CD14-positive monocyte (primary cell): ENCODE measurements around the gene HIVEP3. TPM values are rescaled to one million over a fixed set of nuclear protein-coding genes. Genes with fewer than 3 reads are reported as not detected.

Source experiments
- DNase-seq, 3 donors: peaks; one replicate each; pipeline ENCODE4 v3.0.0-alpha.2; 2011 to 2022
- H2AFZ ChIP-seq: 2 replicates; pipeline ENCODE4 v1.6.0; 2012; ENCODE audit warnings: mild to moderate bottlenecking, low read depth, low read length, inconsistent platforms; ENCODE audit not compliant: insufficient read depth, poor library complexity, severe bottlenecking
- H3K27ac ChIP-seq, 2 donors: 1 replicate in 1 of 2; 2 replicates in 1 of 2; pipeline ENCODE4 v1.5.1; 2012 to 2013; ENCODE audit warnings: low read length in 2 of 2, control low read depth in 1 of 2, inconsistent platforms in 1 of 2, low read depth in 1 of 2, mild to moderate bottlenecking in 1 of 2
- H3K27me3 ChIP-seq, 2 donors: one replicate each; pipeline versions ENCODE4 v1.6.0 to v1.6.1; 2011 to 2013; ENCODE audit warnings: low read length in 2 of 2; ENCODE audit not compliant: control insufficient read depth in 2 of 2, insufficient read depth in 2 of 2
- H3K36me3 ChIP-seq, 2 donors: replicated peaks in 1 of 2; 1 replicate in 1 of 2; 2 replicates in 1 of 2; pipeline versions ENCODE4 v1.5.1 to v1.6.1; 2012 to 2013; ENCODE audit warnings: low read length in 2 of 2, control low read depth in 1 of 2, inconsistent platforms in 1 of 2, mild to moderate bottlenecking in 1 of 2; ENCODE audit not compliant: insufficient read depth in 2 of 2, control insufficient read depth in 1 of 2
- H3K4me1 ChIP-seq, 2 donors: 1 replicate in 1 of 2; 2 replicates in 1 of 2; pipeline versions ENCODE4 v1.5.1 to v1.6.1; 2012 to 2013; ENCODE audit warnings: low read length in 2 of 2, control low read depth in 1 of 2, inconsistent platforms in 1 of 2, mild to moderate bottlenecking in 1 of 2, moderate library complexity in 1 of 2; ENCODE audit not compliant: insufficient read depth in 2 of 2, control insufficient read depth in 1 of 2
- H3K4me2 ChIP-seq: replicated peaks from 2 replicates; pipeline ENCODE3; 2012; ENCODE audit warnings: low read length, moderate library complexity, mild to moderate bottlenecking; ENCODE audit not compliant: poor library complexity, severe bottlenecking; ENCODE audit errors: extremely low read depth
- H3K4me3 ChIP-seq, 3 experiments: fragments of 200-600 bp in 1 of 3; sonication (generic) in 1 of 3; replicated peaks in 1 of 3; 1 replicate in 2 of 3; 2 replicates in 1 of 3; pipeline ENCODE4 v1.5.1; 2011 to 2013; ENCODE audit warnings: low read length in 3 of 3, mild to moderate bottlenecking in 3 of 3, control low read depth in 2 of 3, low read depth in 2 of 3, inconsistent platforms in 1 of 3, moderate library complexity in 1 of 3
- H3K79me2 ChIP-seq: 2 replicates; pipeline ENCODE4 v1.6.0; 2012; ENCODE audit warnings: mild to moderate bottlenecking, control low read depth, inconsistent platforms, low read length, moderate library complexity; ENCODE audit not compliant: insufficient read depth
- H3K9ac ChIP-seq: 2 replicates; pipeline ENCODE4 v1.6.0; 2017; ENCODE audit warnings: low read length, mild to moderate bottlenecking; ENCODE audit not compliant: insufficient read depth, poor library complexity, severe bottlenecking
- H3K9me3 ChIP-seq, 2 donors: replicated peaks in 1 of 2; 1 replicate in 1 of 2; 2 replicates in 1 of 2; pipeline versions ENCODE4 v1.5.1 to v1.6.1; 2012 to 2013; ENCODE audit warnings: low read length in 2 of 2, control low read depth in 1 of 2; ENCODE audit not compliant: control insufficient read depth in 1 of 2, insufficient read depth in 1 of 2
- H4K20me1 ChIP-seq: 2 replicates; pipeline ENCODE4 v1.6.0; 2012; ENCODE audit warnings: mild to moderate bottlenecking, low read length, control low read depth, moderate library complexity; ENCODE audit not compliant: insufficient read depth
- H3K27ac Mint-ChIP-seq, 7 donors: one replicate each; pipeline ENCODE4 v1.8.0; 2020; ENCODE audit warnings: mild to moderate bottlenecking in 7 of 7, mixed read lengths in 7 of 7, moderate library complexity in 6 of 7, inconsistent platforms in 2 of 7
- H3K27me3 Mint-ChIP-seq, 3 donors: one replicate each; pipeline ENCODE4 v1.8.0; 2021 to 2022; ENCODE audit warnings: low read depth in 3 of 3, mild to moderate bottlenecking in 3 of 3, mixed read lengths in 3 of 3, moderate library complexity in 3 of 3, inconsistent platforms in 1 of 3
- H3K36me3 Mint-ChIP-seq, 2 donors: one replicate each; pipeline ENCODE4 v1.8.0; 2020; ENCODE audit warnings: mixed read lengths in 2 of 2, inconsistent platforms in 1 of 2, mild to moderate bottlenecking in 1 of 2
- H3K4me1 Mint-ChIP-seq: one replicate; pipeline ENCODE4 v1.8.0; 2020; ENCODE audit warnings: mild to moderate bottlenecking, mixed read lengths
- H3K4me3 Mint-ChIP-seq, 2 donors: one replicate each; pipeline ENCODE4 v1.8.0; 2020; ENCODE audit warnings: mild to moderate bottlenecking in 2 of 2, mixed read lengths in 2 of 2, moderate library complexity in 1 of 2
- H3K9me3 Mint-ChIP-seq, 7 donors: one replicate each; pipeline ENCODE4 v1.8.0; 2020 to 2022; ENCODE audit warnings: mixed read lengths in 7 of 7, mild to moderate bottlenecking in 6 of 7, moderate library complexity in 6 of 7, inconsistent platforms in 2 of 7
- WGBS: methylation state at CpG from one replicate; pipeline ENCODE4 v1.1.5; 2013; ENCODE audit warnings: missing lambda C conversion rate; ENCODE audit not compliant: insufficient coverage; 5-methylcytosine and 5-hydroxymethylcytosine counted together
- intact Hi-C, 2 donors: fragments of 100-400 bp; cut with micrococcal nuclease; formaldehyde crosslinking; loops; one replicate each; pipeline versions ENCODE4 v1.15.0 to v1.15.1; 2023
- polyA plus RNA-seq, 3 donors: library from polyadenylated mRNA; depleted of rRNA in 1 of 3; unstranded in 2 of 3; stranded (reverse) in 1 of 3; fragments of 300-500 nt in 2 of 3; fragments of >200 nt in 1 of 3; fragmentation: Illumina TruSeq in 2 of 3; gene quantifications; 1 replicate in 2 of 3; 2 replicates in 1 of 3; pipeline ENCODE4 v1.2.3, GENCODE V29; 2012 to 2021
- TF ChIP-seq, protein P1 (sequence below): fragments of 200-600 bp; IDR thresholded peaks from one replicate; pipeline ENCODE4 v1.8.0; 2022; ENCODE audit warnings: antibody characterized with exemption, mild to moderate bottlenecking

The HIVEP3 gene
- polyA plus RNA-seq, 3 donors, result 1.2 to 3.7 (median 1.8) TPM

DNA sequence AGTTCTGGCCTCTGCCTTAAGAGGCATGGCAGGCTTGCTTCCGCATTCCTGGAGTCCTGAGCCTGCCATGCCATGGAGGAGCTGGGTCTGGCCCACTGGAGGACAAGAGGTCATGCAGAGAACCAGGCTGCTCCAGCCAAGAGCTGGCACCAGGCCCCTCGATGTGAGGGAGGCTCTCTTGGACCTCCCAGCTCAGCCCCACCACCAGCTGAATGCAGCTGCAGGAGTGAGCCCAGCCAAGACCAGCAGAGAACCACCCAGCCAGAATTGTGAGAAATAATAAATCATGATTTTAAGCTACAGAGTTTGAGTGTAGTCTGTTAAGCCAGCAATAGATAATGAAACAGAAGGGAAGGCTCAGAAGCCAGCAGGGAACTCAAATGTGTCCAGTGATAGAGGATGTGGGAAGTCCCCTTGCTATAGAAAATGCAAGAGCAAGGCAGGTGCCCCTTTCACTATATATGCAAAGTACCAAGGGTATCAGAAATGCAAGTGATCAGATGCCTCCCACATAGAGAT lies 118.4 kb downstream of the HIVEP3 start:
- H3K36me3 ChIP-seq, result no peaks in the 10 kb centered on the region
- H3K27me3 Mint-ChIP-seq, result no peaks in the 10 kb centered on the region
- H3K4me1 Mint-ChIP-seq, result peaks cover 67% of the 10 kb centered on the region
- H3K4me3 ChIP-seq, result no peak overlapping the region
- WGBS, result 82% methylated on average over 1 of the region's 2 CpGs
- H3K9me3 Mint-ChIP-seq, result peaks cover 0 to 4% (median 0%) of the 10 kb centered on the region in 7 donors
- H3K4me2 ChIP-seq, result peak overlapping the region; percentile 35
- no peaks in the 10 kb centered on the region for H3K27me3 ChIP-seq
- no peaks in the 10 kb centered on the region for H3K9me3 ChIP-seq
- no peak overlapping the region for H3K9ac ChIP-seq
- peak overlapping the region in 1 of 2 donors; percentile 57 for H3K27ac ChIP-seq
- TF ChIP-seq, protein P1, sequence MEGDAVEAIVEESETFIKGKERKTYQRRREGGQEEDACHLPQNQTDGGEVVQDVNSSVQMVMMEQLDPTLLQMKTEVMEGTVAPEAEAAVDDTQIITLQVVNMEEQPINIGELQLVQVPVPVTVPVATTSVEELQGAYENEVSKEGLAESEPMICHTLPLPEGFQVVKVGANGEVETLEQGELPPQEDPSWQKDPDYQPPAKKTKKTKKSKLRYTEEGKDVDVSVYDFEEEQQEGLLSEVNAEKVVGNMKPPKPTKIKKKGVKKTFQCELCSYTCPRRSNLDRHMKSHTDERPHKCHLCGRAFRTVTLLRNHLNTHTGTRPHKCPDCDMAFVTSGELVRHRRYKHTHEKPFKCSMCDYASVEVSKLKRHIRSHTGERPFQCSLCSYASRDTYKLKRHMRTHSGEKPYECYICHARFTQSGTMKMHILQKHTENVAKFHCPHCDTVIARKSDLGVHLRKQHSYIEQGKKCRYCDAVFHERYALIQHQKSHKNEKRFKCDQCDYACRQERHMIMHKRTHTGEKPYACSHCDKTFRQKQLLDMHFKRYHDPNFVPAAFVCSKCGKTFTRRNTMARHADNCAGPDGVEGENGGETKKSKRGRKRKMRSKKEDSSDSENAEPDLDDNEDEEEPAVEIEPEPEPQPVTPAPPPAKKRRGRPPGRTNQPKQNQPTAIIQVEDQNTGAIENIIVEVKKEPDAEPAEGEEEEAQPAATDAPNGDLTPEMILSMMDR, result no peak
- H3K79me2 ChIP-seq, result no peaks in the 10 kb centered on the region
- H3K4me3 Mint-ChIP-seq, result no peak overlapping the region
- H3K27ac Mint-ChIP-seq, result peak overlapping the region in 6 of 7 donors; percentile 68 to 91 (median 82)
- intact Hi-C loops, result loop anchor here (5.0 to 10.0 kb wide), 4 partner anchors 33 to 234 kb away; no protein-coding TSS in a partner anchor
- no peaks in the 10 kb centered on the region for H4K20me1 ChIP-seq
- H3K4me1 ChIP-seq, result peaks cover 62 to 65% of the 10 kb centered on the region in 2 donors
- no peak overlapping the region for H2AFZ ChIP-seq
- no peaks in the 10 kb centered on the region for H3K36me3 Mint-ChIP-seq
- DNase-seq, result no peak

DNA sequence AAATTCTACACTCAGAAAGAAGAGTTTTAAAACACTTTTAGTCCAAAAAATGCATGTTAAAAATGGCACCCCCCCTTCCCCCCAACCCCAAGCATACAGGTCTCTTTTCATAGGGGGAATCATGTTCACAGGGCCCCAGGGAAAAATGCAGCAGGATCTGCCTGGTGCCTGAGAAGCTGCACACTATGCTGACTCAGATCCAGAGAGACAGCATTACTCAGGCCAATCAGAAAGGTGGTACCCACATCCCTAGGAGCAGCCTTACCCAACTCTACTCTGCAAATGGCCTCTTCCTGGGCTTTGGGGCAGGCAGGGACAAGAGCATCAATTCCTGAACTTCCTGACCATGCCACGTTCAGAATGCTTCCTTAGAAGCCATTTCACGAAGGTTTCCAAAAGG lies 119.0 kb downstream of the HIVEP3 start:
- Mint-ChIP-seq H3K4me3 (peak overlapping the region in 1 of 2 donors; percentile 31), H3K36me3 (no peaks in the 10 kb centered on the region), H3K9me3 (peaks cover 0 to 4% (median 0%) of the 10 kb centered on the region in 7 donors), H3K27ac (peak overlapping the region; percentile 6 to 91 (median 79)), H3K4me1 (peaks cover 65% of the 10 kb centered on the region), H3K27me3 (no peaks in the 10 kb centered on the region)
- TF ChIP-seq, protein P1, result no peak
- Histone ChIP-seq H2AFZ (no peak overlapping the region), H3K4me2 (peak overlapping the region; percentile 35), H3K9me3 (no peaks in the 10 kb centered on the region), H3K27ac (peak overlapping the region in 1 of 2 donors; percentile 57), H3K27me3 (no peaks in the 10 kb centered on the region), H3K79me2 (no peaks in the 10 kb centered on the region), H3K36me3 (no peaks in the 10 kb centered on the region), H3K4me1 (peaks cover 61% of the 10 kb centered on the region in 2 donors), H3K9ac (no peak overlapping the region), H4K20me1 (no peaks in the 10 kb centered on the region), H3K4me3 (peak overlapping the region in 1 of 3 experiments; percentile 13)
- peak in 2 of 3 donors; percentile 41 to 58 for DNase-seq
- no CpG with 5 or more reads among the region's 2 CpGs for WGBS
- intact Hi-C loops, result loop anchor here (5.0 to 10.0 kb wide), 4 partner anchors 32 to 235 kb away; no protein-coding TSS in a partner anchor
